Stimulated activated CD4-positive, alpha-beta T cell treated with anti-CD3 and anti-CD28 coated beads, Interleukin-4, amount 100 ng/mL, for 1 hour (primary cell): ENCODE results near the gene CRMP1.

Source experiments
- DNase-seq: peaks from one replicate; pipeline ENCODE4 v3.0.0-alpha.2; 2020

Gene CRMP1

GRCh38 chr4:5893004-5893580, at the start of gene CRMP1:
CRMP1 (minus strand) TSS chr4:5893086; CDS start chr4:5892969, 117 bp downstream.
- DNase-seq, result no peak

- no peak for DNase-seq
Measured at GRCh38 chr4:5941601-5942000, 48.7 kb upstream of the CRMP1 start.

GRCh38 chr4:5940470-5941203, 47.8 kb upstream of the CRMP1 start:
- DNase-seq, result no peak

- no peak for DNase-seq
Measured at GRCh38 chr4:5933996-5934831, 41.3 kb upstream of the CRMP1 start.

- no peak for DNase-seq
Measured at GRCh38 chr4:5933116-5933515, 40.2 kb upstream of the CRMP1 start.

GRCh38 chr4:5932035-5932568, 39.2 kb upstream of the CRMP1 start:
- DNase-seq, result no peak

- no peak for DNase-seq
Measured at GRCh38 chr4:5931526-5931925, 38.6 kb upstream of the CRMP1 start.

GRCh38 chr4:5930876-5931275, 38.0 kb upstream of the CRMP1 start:
- no peak for DNase-seq

- no peak for DNase-seq
Measured at GRCh38 chr4:5930456-5930855, 37.6 kb upstream of the CRMP1 start.

GRCh38 chr4:5928844-5929420, 36.0 kb upstream of the CRMP1 start:
- DNase-seq, result no peak

- DNase-seq, result no peak
Measured at GRCh38 chr4:5928274-5928673, 35.4 kb upstream of the CRMP1 start.

- DNase-seq, result no peak
Measured at GRCh38 chr4:5927747-5928146, 34.9 kb upstream of the CRMP1 start.

- DNase-seq, result no peak
Measured at GRCh38 chr4:5927116-5927515, 34.2 kb upstream of the CRMP1 start.

- no peak for DNase-seq
Measured at GRCh38 chr4:5926598-5926997, 33.7 kb upstream of the CRMP1 start.

GRCh38 chr4:5925419-5926200, 32.7 kb upstream of the CRMP1 start:
- DNase-seq, result no peak

- DNase-seq, result no peak
Measured at GRCh38 chr4:5924461-5925125, 31.7 kb upstream of the CRMP1 start.

GRCh38 chr4:5923376-5923775, 30.5 kb upstream of the CRMP1 start:
- no peak for DNase-seq

- no peak for DNase-seq
Measured at GRCh38 chr4:5922556-5922955, 29.7 kb upstream of the CRMP1 start.

- no peak for DNase-seq
Measured at GRCh38 chr4:5921981-5922380, 29.1 kb upstream of the CRMP1 start.

GRCh38 chr4:5921101-5921980, 28.5 kb upstream of the CRMP1 start:
- no peak for DNase-seq

- DNase-seq, result no peak
Measured at GRCh38 chr4:5919571-5919970, 26.7 kb upstream of the CRMP1 start.
